Measurements from ENCODE around the gene NDFIP1.

GRCh38 chr5:142086679-142087078 lies 21.9 kb upstream of the NDFIP1 start:
- TF ChIP-seq CTCF (IDR thresholded peaks at IDR 0.05; ENCODE audit: borderline replicate concordance, extremely low read depth, low read length, poor library complexity, severe bottlenecking) (no peak), EZH2 (IDR thresholded peaks at IDR 0.05; ENCODE audit: borderline replicate concordance, low read depth, low read length, severe bottlenecking) (no peak)
